ENCODE data around the gene IL12A. TPM values are rescaled to one million over a fixed set of nuclear protein-coding genes. Genes with fewer than 3 reads are reported as not detected.

The IL12A gene
- not detected for total RNA-seq

GRCh38 chr3:159988617-159989271 lies at the start of gene IL12A:
IL12A (plus strand) TSS chr3:159988835.
- peak; percentile 75 to 90 (median 87) for TF ChIP-seq CTCF (IDR thresholded peaks at IDR 0.05)
- DNase-seq (ENCODE audit: low spot score in 2 of 2) = peak in 1 of 2 donors; percentile 81
- Histone ChIP-seq H3K4me1 (peaks cover 0 to 3% of the 10 kb centered on the region in 2 donors), H3K27me3 (no peaks in the 10 kb centered on the region), H3K27ac (no peak within 1 kb of the TSS), H3K9me3 (no peaks in the 10 kb centered on the region), H3K4me3 (peak within 1 kb of the TSS; percentile 53 to 86), H3K36me3 (no peaks in the 10 kb centered on the region)
- intact Hi-C loops (cut with DNase I) = loop anchor here (5.0 kb wide), 1 partner anchor 106 kb away; no protein-coding TSS in a partner anchor

GRCh38 chr3:159941038-159942000 lies 47.3 kb upstream of the IL12A start:
- Histone ChIP-seq H3K4me1 (no peaks in the 10 kb centered on the region), H3K9me3 (no peaks in the 10 kb centered on the region), H3K36me3 (no peaks in the 10 kb centered on the region), H3K27ac (no peak overlapping the region), H3K4me3 (no peak overlapping the region), H3K27me3 (no peaks in the 10 kb centered on the region)
- intact Hi-C loops (cut with DNase I) = no loop called here
- no peak for DNase-seq (ENCODE audit: low spot score in 2 of 2)
- TF ChIP-seq CTCF (IDR thresholded peaks at IDR 0.05) = no peak

- H3K9me3 ChIP-seq = no peaks in the 10 kb centered on the region
- H3K36me3 ChIP-seq = no peaks in the 10 kb centered on the region
- H3K27ac ChIP-seq = no peak overlapping the region
- no peaks in the 10 kb centered on the region for H3K27me3 ChIP-seq
- intact Hi-C loops (cut with DNase I) = no loop called here
- DNase-seq (ENCODE audit: low spot score in 2 of 2) = no peak
- H3K4me1 ChIP-seq = no peaks in the 10 kb centered on the region
- no peak overlapping the region for H3K4me3 ChIP-seq
- no peak for TF ChIP-seq CTCF (IDR thresholded peaks at IDR 0.05)
These were observed 43.9 kb upstream of the IL12A start for GRCh38 chr3:159944781-159945180.

- intact Hi-C loops (cut with DNase I) = no loop called here
These were observed 42.7 kb upstream of the IL12A start for GRCh38 chr3:159945930-159946329.

GRCh38 chr3:159947220-159947619 lies 41.4 kb upstream of the IL12A start:
- DNase-seq (ENCODE audit: low spot score in 2 of 2) = no peak
- intact Hi-C loops (cut with DNase I) = no loop called here
- Histone ChIP-seq H3K4me1 (no peaks in the 10 kb centered on the region), H3K36me3 (no peaks in the 10 kb centered on the region), H3K27me3 (no peaks in the 10 kb centered on the region), H3K27ac (no peak overlapping the region), H3K4me3 (no peak overlapping the region), H3K9me3 (no peaks in the 10 kb centered on the region)
- TF ChIP-seq CTCF (IDR thresholded peaks at IDR 0.05) = no peak

More at GRCh38 chr3:159945930-159946329, 42.7 kb upstream of the IL12A start:
- no peak overlapping the region for H3K4me3 ChIP-seq
- no peak for TF ChIP-seq CTCF (IDR thresholded peaks at IDR 0.05)
- no peaks in the 10 kb centered on the region for H3K9me3 ChIP-seq
- no peaks in the 10 kb centered on the region for H3K4me1 ChIP-seq
- DNase-seq (ENCODE audit: low spot score in 2 of 2) = no peak
- no peak overlapping the region for H3K27ac ChIP-seq
- no peaks in the 10 kb centered on the region for H3K27me3 ChIP-seq
- no peaks in the 10 kb centered on the region for H3K36me3 ChIP-seq

Measured in ascending aorta (tissue), 2 donors.